GM21526 (cell line): ENCODE results near the gene NAA10.

Experiments
- ATAC-seq: cut with Tn5 transposase; IDR thresholded peaks from one replicate; pipeline ENCODE4 v1.9.1; 2021; ENCODE audit warnings: moderate library complexity; ENCODE audit not compliant: unreplicated experiment, low FRiP score

The NAA10 gene

GRCh38 chrX:153967536-153968224 lies 32.8 kb upstream of the NAA10 start:
- ATAC-seq, result no peak

- no peak for ATAC-seq
Measured at GRCh38 chrX:153966841-153967535, 32.2 kb upstream of the NAA10 start.

GRCh38 chrX:153966283-153966688 lies 31.4 kb upstream of the NAA10 start:
- no peak for ATAC-seq

GRCh38 chrX:153965406-153965805 lies 30.6 kb upstream of the NAA10 start:
- ATAC-seq, result no peak

- no peak for ATAC-seq
Measured at GRCh38 chrX:153964105-153964504, 29.3 kb upstream of the NAA10 start.

GRCh38 chrX:153963546-153963945 lies 28.7 kb upstream of the NAA10 start:
- no peak for ATAC-seq

DNA sequence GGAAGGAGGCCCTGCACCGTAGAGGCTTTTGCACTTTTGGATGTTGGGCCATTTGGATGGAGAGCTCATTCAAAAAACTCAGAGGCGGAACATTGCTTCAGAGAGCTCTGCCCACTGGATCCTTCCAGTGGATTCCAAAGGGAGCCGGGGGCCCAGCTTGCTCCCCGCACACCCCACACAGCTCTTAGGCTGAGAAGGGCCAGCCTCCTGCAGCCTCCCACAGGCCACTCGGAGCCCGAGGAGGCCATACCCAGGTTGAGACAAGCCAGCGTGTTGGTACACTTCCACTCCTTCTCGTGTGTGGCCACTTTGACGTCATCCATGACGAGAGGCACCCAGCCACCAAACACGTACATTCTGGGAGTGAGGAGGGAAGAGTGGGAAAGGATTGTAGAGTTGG lies 26.5 kb upstream of the NAA10 start:
- no peak for ATAC-seq

DNA sequence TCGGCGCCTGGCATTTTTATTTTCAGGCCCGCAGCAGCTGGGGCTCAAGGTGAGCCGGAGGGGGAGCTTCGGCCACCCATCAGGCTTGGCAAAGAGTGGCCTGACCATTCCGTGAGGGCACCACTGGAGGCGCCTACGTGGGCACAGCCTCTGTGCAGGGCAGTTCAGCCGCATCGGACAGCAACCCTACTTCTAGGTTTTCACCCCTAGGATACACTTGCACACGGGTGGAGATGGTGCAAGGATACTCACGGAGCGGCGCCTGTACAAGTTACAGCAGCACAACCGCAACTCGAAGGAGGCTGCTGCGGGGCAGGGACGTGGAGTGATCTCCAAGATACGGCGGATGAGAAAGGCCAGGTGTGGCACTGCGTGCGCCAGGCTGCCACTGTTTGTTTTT lies 25.9 kb upstream of the NAA10 start:
- no peak for ATAC-seq

- no peak for ATAC-seq
Measured at GRCh38 chrX:153960077-153960476, 25.2 kb upstream of the NAA10 start.

DNA sequence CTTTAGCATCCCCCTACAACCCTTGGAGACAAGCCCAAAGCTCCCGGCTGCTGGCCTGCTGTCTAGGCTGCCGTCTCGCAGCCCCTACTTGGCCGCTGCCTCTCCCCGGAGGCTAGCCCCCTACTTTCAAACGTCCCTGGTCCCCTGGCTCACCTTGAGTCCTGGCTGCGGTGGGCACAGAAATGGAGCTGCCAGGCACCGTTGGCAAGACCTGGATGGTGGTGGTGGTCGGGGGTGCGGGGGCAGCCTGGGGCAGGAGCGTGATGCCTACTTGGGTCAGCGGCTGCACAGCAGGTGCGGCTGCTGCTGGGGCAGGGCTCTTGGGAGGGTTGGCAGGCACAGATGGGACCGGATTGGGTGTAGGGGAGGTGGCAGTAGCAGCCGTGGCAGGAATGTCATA lies 24.8 kb upstream of the NAA10 start:
- ATAC-seq, result no peak

- ATAC-seq, result no peak
Measured at GRCh38 chrX:153958605-153959004, 23.8 kb upstream of the NAA10 start.

GRCh38 chrX:153957224-153957623 lies 22.4 kb upstream of the NAA10 start:
- ATAC-seq, result no peak

DNA sequence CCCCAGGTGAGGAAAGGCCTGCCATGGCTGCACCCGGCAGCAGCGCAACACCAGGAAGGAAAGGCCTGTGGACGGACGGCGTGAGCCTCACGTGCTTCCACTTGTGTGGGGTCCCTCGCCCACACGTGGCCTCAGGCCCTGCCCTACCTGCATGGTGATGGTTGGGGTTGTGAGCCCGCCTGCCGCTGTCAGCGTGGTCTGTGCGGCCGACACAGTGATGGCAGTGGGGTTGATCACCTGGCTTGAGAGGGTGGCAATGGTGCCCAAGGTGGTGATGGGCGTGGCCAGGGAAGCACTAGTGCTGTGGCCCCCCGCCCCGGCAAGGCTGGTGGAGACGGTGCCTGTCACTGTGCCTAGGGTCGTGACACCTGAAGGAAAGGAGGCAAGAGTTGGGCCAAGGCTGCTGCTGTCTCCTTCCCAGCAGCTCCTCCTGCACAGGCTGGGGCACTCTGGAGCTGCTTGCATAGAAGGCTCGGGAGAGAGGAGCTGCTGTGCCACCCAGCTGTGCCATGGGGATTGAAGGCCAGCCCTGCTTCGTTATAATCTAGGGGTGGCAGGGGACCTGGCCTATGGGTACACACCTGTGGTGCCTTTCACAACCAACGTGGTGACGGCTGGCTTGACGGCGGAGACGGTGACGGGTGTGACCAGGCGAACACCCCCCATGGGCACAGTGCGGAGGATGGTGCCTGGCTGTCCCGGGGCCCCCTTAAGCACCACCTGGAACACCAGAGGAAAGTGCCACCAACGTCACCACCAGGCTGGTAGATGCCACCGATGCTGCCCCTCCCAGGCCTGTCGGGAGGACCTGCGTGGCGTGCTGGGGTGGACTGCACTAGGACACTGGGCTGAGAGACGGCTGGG lies 21.4 kb upstream of the NAA10 start:
- ATAC-seq, result no peak

DNA sequence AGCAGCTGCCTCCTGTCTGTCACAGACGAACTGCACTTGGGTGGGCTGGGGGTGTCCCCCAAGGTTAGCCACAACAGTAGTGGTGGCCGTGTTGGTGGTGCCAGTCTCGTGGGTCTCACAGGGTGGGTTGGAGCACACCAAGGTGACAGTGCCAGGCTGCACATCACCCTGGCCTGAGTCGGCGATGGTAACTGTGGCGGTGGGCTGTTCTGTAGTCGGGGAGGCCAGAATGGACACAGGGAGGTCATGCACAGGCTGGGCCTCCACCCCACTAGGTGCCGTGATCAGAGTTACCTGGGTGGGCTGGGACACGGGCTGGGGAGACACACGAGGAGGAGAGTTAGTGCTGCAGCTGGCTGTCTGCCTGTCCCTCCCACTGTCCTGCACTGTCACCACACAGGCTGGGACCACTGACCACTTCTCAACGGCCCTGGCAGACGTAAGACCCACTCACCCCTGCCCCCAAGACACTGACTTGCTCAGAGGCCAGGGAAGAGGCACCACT lies 20.4 kb upstream of the NAA10 start:
- no peak for ATAC-seq

DNA sequence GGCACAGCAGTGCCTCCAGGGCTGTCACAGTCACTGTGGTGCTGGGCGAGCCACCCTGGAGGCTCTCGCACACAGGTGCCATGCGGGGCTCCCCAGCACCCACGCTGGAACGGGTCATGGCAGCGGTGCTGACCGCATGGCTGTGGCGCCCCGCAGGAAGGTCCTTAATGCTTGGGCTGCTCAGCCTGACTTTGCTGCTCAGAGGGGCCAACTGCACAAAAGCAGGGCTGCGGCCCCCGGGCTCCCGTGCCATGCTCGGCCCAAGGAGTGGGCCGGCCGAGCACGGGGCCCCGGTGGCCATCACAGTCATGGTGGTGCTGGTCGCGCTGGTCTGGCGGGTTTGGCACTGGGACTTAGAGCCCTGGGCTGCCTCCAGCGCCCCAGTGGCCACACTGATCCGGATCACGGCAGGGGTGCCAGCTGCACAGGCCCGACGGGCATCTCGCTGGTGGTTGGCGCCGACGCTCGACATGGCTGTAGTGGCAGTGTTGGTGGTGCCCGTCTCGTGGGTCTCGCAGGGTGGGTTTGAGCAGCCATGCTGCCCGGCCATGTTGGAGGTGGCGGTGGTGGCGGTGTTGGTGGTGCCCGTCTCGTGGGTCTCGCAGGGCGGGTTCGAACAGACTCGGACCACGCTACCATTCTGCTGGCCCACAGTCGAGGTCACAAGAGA lies 19.9 kb upstream of the NAA10 start:
- ATAC-seq, result no peak

DNA sequence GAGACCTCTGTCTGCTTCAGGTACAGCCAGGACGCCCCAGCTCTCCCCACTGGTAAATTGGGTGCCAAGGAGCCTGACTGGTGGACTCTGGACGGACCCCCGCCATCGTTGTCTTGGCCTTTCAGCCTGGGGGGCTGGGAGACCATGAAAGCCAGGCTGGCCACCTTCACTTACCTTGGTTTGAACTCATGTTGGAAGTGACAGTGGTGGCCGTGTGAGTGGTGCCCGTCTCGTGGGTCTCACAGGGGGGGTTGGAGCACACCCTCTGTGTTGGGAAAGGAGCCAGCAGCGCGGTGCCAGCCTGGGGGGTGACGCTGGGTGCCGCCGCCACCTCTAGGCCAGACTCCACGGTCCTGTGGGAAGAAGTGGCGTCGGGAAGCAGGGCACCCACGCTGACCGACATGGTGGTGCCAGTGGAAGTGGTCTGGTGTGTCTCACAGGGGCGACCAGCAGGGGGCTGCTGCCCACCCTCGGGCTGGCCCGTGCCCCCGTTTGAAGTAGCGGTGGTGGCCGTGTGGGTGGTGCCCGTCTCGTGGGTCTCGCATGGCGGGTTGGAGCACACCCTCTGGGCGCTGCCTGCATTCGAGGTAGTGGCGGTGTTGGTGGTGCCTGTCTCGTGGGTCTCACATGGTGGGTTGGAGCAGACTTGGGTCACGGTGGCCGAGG lies 19.2 kb upstream of the NAA10 start:
- ATAC-seq, result no peak

GRCh38 chrX:153953342-153953830 lies 18.5 kb upstream of the NAA10 start:
- ATAC-seq, result no peak

DNA sequence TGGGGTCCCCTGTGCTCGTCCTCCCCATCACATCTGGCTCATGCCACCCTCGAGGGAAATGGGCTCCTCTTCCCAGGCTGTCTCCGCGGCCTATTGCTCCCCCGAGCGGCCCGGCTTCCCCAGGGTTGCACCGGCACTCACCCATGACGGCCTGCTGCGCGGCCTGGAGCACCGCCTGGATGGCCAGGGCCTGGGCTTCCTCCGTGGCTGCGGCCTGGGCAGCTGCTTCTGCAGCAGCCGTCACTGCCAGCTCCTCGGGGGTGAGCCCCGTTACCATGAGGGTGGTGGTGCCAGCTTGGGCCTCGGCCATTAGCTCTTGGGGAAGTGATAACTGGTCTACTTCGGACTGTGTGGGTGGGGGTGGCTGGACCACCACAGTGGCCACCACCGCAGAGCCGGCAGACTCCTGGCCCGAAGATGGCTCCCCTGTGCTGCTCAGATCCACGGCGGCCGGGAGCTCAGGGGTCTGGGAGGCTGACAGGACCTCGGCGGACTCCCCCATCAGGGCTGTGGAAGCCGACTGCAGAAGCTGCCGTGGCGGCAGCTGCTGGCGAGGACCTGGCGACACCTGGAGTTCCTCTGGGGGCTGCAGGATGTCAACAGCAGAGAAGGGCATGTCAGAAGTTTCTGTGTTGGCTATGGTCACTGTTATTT lies 17.7 kb upstream of the NAA10 start:
- ATAC-seq, result no peak

DNA sequence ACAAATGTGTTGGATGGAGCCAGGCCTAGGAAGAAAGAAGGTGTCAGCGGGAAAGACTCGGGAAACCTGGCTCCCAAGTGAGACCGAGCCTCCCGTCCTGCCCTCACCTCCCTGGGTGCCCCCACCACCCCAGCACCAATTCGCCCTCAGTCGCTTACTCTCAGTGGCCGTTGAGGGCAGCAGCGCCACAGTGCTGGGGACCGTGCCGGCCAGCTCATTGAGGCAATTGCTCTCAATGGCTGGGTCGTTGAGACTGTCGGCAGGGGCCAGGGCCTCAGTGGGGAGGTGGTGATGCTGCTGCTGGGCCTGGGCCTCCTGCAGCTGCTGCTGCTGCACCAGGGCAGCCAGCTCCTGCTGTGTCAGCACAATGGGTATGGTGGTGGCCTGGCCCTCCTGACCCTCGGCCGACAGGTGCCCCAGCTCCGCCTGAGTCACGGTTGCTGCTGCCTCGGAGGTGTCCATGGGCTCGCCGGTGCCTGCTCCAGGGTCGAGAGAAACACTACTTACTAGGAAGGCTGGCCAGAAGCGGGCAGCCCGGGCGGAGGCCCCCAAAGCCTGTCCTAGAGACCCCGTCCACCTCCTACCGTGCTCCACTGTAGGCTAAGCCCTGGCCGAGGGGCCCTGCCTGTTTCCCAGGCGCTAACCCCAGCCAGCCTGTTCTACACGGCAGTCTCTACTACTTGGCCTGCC lies 17.0 kb upstream of the NAA10 start:
- ATAC-seq, result no peak
